K562 treated with DMSO at 1 percent for 48 hours (cell line): ENCODE data around the gene KAT6B. TPM values are rescaled to one million over a fixed set of nuclear protein-coding genes. Genes with fewer than 3 reads are reported as not detected.

Source experiments
- total RNA-seq: library from RNA; unstranded; fragments of 300-600 nt; gene quantifications from 2 replicates; pipeline ENCODE4 v1.2.3, GENCODE V29; 2022; ENCODE audit warnings: low replicate concordance; ENCODE audit errors: extremely low read depth

KAT6B gene
- not detected in 2 replicates for total RNA-seq

DNA sequence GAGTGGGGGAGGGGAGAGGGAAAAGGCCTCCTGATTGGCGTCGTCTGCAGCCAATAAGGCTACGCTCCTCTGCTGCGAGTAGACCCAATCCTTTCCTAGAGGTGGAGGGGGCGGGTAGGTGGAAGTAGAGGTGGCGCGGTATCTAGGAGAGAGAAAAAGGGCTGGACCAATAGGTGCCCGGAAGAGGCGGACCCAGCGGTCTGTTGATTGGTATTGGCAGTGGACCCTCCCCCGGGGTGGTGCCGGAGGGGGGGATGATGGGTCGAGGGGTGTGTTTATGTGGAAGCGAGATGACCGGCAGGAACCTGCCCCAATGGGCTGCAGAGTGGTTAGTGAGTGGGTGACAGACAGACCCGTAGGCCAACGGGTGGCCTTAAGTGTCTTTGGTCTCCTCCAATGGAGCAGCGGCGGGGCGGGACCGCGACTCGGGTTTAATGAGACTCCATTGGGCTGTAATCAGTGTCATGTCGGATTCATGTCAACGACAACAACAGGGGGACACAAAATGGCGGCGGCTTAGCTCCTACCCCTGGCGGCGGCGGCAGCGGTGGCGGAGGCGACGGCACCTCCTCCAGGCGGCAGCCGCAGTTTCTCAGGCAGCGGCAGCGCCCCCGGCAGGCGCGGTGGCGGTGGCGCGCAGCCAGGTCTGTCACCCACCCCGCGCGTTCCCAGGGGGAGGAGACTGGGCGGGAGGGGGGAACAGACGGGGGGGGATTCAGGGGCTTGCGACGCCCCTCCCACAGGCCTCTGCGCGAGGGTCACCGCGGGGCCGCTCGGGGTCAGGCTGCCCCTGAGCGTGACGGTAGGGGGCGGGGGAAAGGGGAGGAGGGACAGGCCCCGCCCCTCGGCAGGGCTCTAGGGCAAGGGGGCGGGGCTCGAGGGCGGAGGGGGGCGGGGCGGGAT, at the start of gene KAT6B:
Gene KAT6B, plus strand, starts transcription at position 459 of the 903 bp plus-strand sequence. CDS start 16,258 bp downstream, outside the sequence.

